GM21786 (cell line): ENCODE data around the gene DCLK3.

Source experiments
- ATAC-seq: cut with Tn5 transposase; IDR thresholded peaks from one replicate; pipeline ENCODE4 v1.9.1; 2021; ENCODE audit not compliant: unreplicated experiment

The DCLK3 gene

GRCh38 chr3:36763850-36764703 is at the start of gene DCLK3:
Gene DCLK3 (minus strand): TSS chr3:36764553. CDS start chr3:36764263, 290 bp downstream.
- ATAC-seq = no peak

- ATAC-seq = no peak
Observed at GRCh38 chr3:36813305-36813704, 49.0 kb upstream of the DCLK3 start.

- ATAC-seq = no peak
Observed at GRCh38 chr3:36812240-36812639, 47.9 kb upstream of the DCLK3 start.

GRCh38 chr3:36811768-36812167 is 47.4 kb upstream of the DCLK3 start:
- no peak for ATAC-seq

- no peak for ATAC-seq
Observed at GRCh38 chr3:36804295-36805055, 40.1 kb upstream of the DCLK3 start.

- ATAC-seq = no peak
Observed at GRCh38 chr3:36803091-36803791, 38.9 kb upstream of the DCLK3 start.

GRCh38 chr3:36800533-36801116 is 36.3 kb upstream of the DCLK3 start:
- no peak for ATAC-seq

GRCh38 chr3:36796881-36797280 is 32.5 kb upstream of the DCLK3 start:
- ATAC-seq = no peak

- ATAC-seq = no peak
Observed at GRCh38 chr3:36796161-36796560, 31.8 kb upstream of the DCLK3 start.

GRCh38 chr3:36795622-36796021 is 31.3 kb upstream of the DCLK3 start:
- ATAC-seq = no peak

GRCh38 chr3:36792342-36792741 is 28.0 kb upstream of the DCLK3 start:
- no peak for ATAC-seq

- ATAC-seq = no peak
Observed at GRCh38 chr3:36790765-36791164, 26.4 kb upstream of the DCLK3 start.

GRCh38 chr3:36786921-36787890 is 22.9 kb upstream of the DCLK3 start:
- ATAC-seq = no peak

- no peak for ATAC-seq
Observed at GRCh38 chr3:36784138-36784635, 19.8 kb upstream of the DCLK3 start.

GRCh38 chr3:36777424-36778218 is 13.3 kb upstream of the DCLK3 start:
- ATAC-seq = no peak

- no peak for ATAC-seq
Observed at GRCh38 chr3:36776436-36776835, 12.1 kb upstream of the DCLK3 start.

- ATAC-seq = no peak
Observed at GRCh38 chr3:36774052-36774451, 9.7 kb upstream of the DCLK3 start.

GRCh38 chr3:36771931-36772330 is 7.6 kb upstream of the DCLK3 start:
- ATAC-seq = no peak

GRCh38 chr3:36769926-36770325 is 5.6 kb upstream of the DCLK3 start:
- no peak for ATAC-seq
